KMS-11 (cell line): ENCODE measurements around the gene NKD1.

Experiments
- H2AFZ ChIP-seq: fragments of 200-600 bp; sonication (generic); 2 replicates; pipeline ENCODE4 v1.6.1; 2016; ENCODE audit warnings: antibody characterized with exemption, mixed run types, low read depth
- H3K27ac ChIP-seq: fragments of 200-600 bp; sonication (generic); 2 replicates; pipeline ENCODE4 v1.6.1; 2016; ENCODE audit warnings: mild to moderate bottlenecking, mixed run types
- H3K27me3 ChIP-seq: fragments of 200-600 bp; sonication (generic); 2 replicates; pipeline ENCODE4 v1.6.1; 2017; ENCODE audit warnings: mild to moderate bottlenecking, low read depth, mixed run types, moderate library complexity; ENCODE audit not compliant: insufficient read depth
- H3K36me3 ChIP-seq: fragments of 200-600 bp; sonication (generic); 2 replicates; pipeline ENCODE4 v1.6.1; 2017; ENCODE audit warnings: mild to moderate bottlenecking, mixed run types; ENCODE audit not compliant: insufficient read depth
- H3K4me1 ChIP-seq: fragments of 200-600 bp; sonication (generic); 2 replicates; pipeline ENCODE4 v1.6.1; 2016; ENCODE audit warnings: mild to moderate bottlenecking, low read depth, mixed run types; ENCODE audit not compliant: poor library complexity, severe bottlenecking
- H3K4me2 ChIP-seq: fragments of 200-600 bp; sonication (generic); 2 replicates; pipeline ENCODE4 v1.7.0; 2016; ENCODE audit warnings: mild to moderate bottlenecking, mixed run types
- H3K4me3 ChIP-seq: fragments of 200-600 bp; sonication (generic); IDR thresholded peaks from 2 replicates; pipeline ENCODE4 v1.6.1; 2017; ENCODE audit warnings: low read depth, low read length, mixed read lengths; ENCODE audit not compliant: insufficient read depth
- H3K79me2 ChIP-seq: fragments of 200-600 bp; sonication (generic); 2 replicates; pipeline ENCODE4 v1.6.1; 2016; ENCODE audit warnings: low read depth, mixed run types; ENCODE audit not compliant: insufficient read depth
- H3K9ac ChIP-seq: fragments of 200-600 bp; sonication (generic); 2 replicates; pipeline ENCODE4 v1.6.1; 2016; ENCODE audit warnings: mild to moderate bottlenecking, mixed run types
- H4K20me1 ChIP-seq: fragments of 200-600 bp; sonication (generic); 2 replicates; pipeline ENCODE4 v1.6.1; 2016; ENCODE audit warnings: mild to moderate bottlenecking, mixed run types; ENCODE audit not compliant: insufficient read depth
- TF ChIP-seq, protein P1 (sequence below): fragments of 200-600 bp; sonication (generic); conservative IDR thresholded peaks from 2 replicates; pipeline ENCODE4 v1.6.1; 2017; ENCODE audit warnings: low read depth, mild to moderate bottlenecking, antibody characterized with exemption, low read length, moderate library complexity, mixed read lengths

Gene NKD1

DNA sequence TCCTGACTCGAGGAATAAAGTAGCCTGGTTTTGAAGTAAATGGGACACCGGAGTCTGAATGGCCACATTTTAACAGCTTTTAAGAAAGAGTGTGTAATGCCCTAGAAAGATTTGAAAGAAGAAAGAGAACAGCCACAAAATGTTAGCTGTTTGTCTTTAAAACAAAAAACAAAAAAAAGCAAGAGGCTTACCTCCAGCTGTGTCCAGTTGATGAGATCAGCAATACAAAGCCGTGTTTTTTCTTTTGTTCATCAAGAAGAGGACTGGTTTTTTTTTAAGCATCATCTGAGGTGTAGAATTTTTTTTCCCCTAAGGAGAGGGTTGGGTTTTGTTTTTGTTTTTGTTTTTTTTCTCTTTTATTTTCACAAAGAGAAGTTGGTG is 58.8 kb downstream of the NKD1 start:
- Histone ChIP-seq H3K27ac (no peak overlapping the region), H3K79me2 (no peaks in the 10 kb centered on the region), H3K36me3 (no peaks in the 10 kb centered on the region), H2AFZ (no peak overlapping the region), H3K9ac (no peak overlapping the region), H3K27me3 (no peaks in the 10 kb centered on the region), H3K4me3 (no peak overlapping the region), H4K20me1 (no peaks in the 10 kb centered on the region), H3K4me1 (no peaks in the 10 kb centered on the region), H3K4me2 (no peak overlapping the region)
- TF ChIP-seq, protein P1, sequence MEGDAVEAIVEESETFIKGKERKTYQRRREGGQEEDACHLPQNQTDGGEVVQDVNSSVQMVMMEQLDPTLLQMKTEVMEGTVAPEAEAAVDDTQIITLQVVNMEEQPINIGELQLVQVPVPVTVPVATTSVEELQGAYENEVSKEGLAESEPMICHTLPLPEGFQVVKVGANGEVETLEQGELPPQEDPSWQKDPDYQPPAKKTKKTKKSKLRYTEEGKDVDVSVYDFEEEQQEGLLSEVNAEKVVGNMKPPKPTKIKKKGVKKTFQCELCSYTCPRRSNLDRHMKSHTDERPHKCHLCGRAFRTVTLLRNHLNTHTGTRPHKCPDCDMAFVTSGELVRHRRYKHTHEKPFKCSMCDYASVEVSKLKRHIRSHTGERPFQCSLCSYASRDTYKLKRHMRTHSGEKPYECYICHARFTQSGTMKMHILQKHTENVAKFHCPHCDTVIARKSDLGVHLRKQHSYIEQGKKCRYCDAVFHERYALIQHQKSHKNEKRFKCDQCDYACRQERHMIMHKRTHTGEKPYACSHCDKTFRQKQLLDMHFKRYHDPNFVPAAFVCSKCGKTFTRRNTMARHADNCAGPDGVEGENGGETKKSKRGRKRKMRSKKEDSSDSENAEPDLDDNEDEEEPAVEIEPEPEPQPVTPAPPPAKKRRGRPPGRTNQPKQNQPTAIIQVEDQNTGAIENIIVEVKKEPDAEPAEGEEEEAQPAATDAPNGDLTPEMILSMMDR = no peak

- TF ChIP-seq, protein P1 = no peak
- H3K79me2 ChIP-seq = no peaks in the 10 kb centered on the region
- no peaks in the 10 kb centered on the region for H3K27me3 ChIP-seq
Measured at GRCh38 chr16:50607447-50607846, 59.3 kb downstream of the NKD1 start.

DNA sequence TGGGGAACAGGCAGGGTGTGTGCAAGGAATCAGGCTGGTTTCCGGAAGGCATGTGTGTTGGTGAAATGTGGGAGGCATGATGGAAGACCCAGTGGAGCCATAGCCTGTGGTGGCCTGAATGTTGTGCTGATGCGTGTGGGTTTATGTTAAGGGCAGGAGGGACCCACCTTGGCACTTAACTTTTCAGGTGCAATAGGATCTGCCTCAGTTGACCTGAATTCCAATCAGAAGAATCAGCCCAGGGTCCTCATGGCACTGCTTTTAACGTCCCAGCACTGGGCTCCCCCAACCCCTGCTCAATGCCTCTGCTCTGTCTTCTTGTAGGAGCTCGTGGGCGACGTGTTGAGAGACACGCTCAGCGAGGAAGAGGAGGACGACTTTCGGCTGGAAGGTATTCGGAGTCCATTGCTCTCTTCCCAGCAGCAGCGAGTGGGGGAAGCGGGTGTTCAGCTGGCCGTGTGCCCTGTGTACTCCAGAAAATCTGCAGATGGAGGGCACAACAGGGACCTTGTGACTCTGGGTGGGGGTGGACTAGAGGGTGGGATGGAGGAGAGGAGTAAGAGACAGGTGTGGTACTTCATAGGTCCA is 59.9 kb downstream of the NKD1 start:
- no peak overlapping the region for H3K27ac ChIP-seq
- no peak overlapping the region for H3K4me3 ChIP-seq
- TF ChIP-seq, protein P1 = no peak
- H3K4me2 ChIP-seq = no peak overlapping the region
- H2AFZ ChIP-seq = no peak overlapping the region
- no peaks in the 10 kb centered on the region for H3K4me1 ChIP-seq
- H3K36me3 ChIP-seq = no peaks in the 10 kb centered on the region
- no peak overlapping the region for H3K9ac ChIP-seq
- no peaks in the 10 kb centered on the region for H4K20me1 ChIP-seq
- H3K27me3 ChIP-seq = no peaks in the 10 kb centered on the region
- no peaks in the 10 kb centered on the region for H3K79me2 ChIP-seq

More at GRCh38 chr16:50607447-50607846, 59.3 kb downstream of the NKD1 start:
- Histone ChIP-seq H3K27ac (no peak overlapping the region), H3K4me2 (no peak overlapping the region), H4K20me1 (no peaks in the 10 kb centered on the region), H3K36me3 (no peaks in the 10 kb centered on the region), H3K4me1 (no peaks in the 10 kb centered on the region), H3K4me3 (no peak overlapping the region), H3K9ac (no peak overlapping the region), H2AFZ (no peak overlapping the region)

DNA sequence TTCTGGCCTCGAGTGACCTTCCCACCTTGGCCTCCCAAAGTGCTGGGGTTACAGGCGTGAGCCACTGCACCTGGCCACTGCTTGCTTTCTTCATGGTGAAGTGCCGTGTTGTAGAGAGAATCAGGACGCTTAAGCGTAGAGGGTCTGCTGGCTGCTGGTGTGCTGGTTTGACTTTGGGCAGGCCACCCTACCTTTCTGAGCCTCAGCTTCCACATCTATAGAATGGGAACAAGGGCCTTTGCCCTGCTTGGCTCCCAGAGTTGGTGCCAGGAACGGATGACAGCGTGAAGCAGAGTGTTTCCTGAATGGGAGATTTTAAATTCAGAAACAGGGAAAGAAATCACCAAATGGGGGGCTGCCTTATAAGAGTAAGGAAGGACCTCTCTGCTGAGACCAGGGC is 60.9 kb downstream of the NKD1 start:
- H3K79me2 ChIP-seq = no peaks in the 10 kb centered on the region
- H3K27ac ChIP-seq = no peak overlapping the region
- no peaks in the 10 kb centered on the region for H3K4me1 ChIP-seq
- H3K9ac ChIP-seq = no peak overlapping the region
- TF ChIP-seq, protein P1 = no peak
- no peak overlapping the region for H3K4me3 ChIP-seq
- H2AFZ ChIP-seq = no peak overlapping the region
- H3K4me2 ChIP-seq = no peak overlapping the region
- no peaks in the 10 kb centered on the region for H3K27me3 ChIP-seq
- H3K36me3 ChIP-seq = no peaks in the 10 kb centered on the region
- no peaks in the 10 kb centered on the region for H4K20me1 ChIP-seq
